GM18508 (cell line): ENCODE results near the gene BAHD1.

ENCODE experiments used
- ATAC-seq: cut with Tn5 transposase; IDR thresholded peaks from one replicate; pipeline ENCODE4 v1.9.1; 2021; ENCODE audit warnings: moderate number of reproducible peaks; ENCODE audit not compliant: insufficient read depth, unreplicated experiment

BAHD1 gene

GRCh38 chr15:40421246-40422157, 19.3 kb upstream of the BAHD1 start:
- no peak for ATAC-seq

- no peak for ATAC-seq
Measured at GRCh38 chr15:40424483-40425115, 16.2 kb upstream of the BAHD1 start.

- ATAC-seq: no peak
Measured at GRCh38 chr15:40425681-40426080, 15.1 kb upstream of the BAHD1 start.

GRCh38 chr15:40427188-40427587, 13.6 kb upstream of the BAHD1 start:
- no peak for ATAC-seq

GRCh38 chr15:40428185-40428584, 12.6 kb upstream of the BAHD1 start:
- no peak for ATAC-seq

GRCh38 chr15:40429068-40429710, 11.6 kb upstream of the BAHD1 start:
- ATAC-seq: no peak

GRCh38 chr15:40430271-40430805, 10.4 kb upstream of the BAHD1 start:
- ATAC-seq: no peak

- no peak for ATAC-seq
Measured at GRCh38 chr15:40435023-40435709, 5.6 kb upstream of the BAHD1 start.

GRCh38 chr15:40435710-40436089, 5.1 kb upstream of the BAHD1 start:
- no peak for ATAC-seq

- no peak for ATAC-seq
Measured at GRCh38 chr15:40436116-40436891, 4.4 kb upstream of the BAHD1 start.

GRCh38 chr15:40436892-40437751, 3.6 kb upstream of the BAHD1 start:
- no peak for ATAC-seq

GRCh38 chr15:40437752-40438687, 2.7 kb upstream of the BAHD1 start:
- ATAC-seq: no peak

- ATAC-seq: no peak
Measured at GRCh38 chr15:40438712-40439111, 2.0 kb upstream of the BAHD1 start.

GRCh38 chr15:40439461-40439959, 1.2 kb upstream of the BAHD1 start:
- ATAC-seq: no peak

- ATAC-seq: no peak
Measured at GRCh38 chr15:40439960-40440742, 602 bp upstream of the BAHD1 start.

- no peak for ATAC-seq
Measured at GRCh38 chr15:40441565-40442531, 1.1 kb downstream of the BAHD1 start.
